ENCODE results near the gene GTF3C1.

- TF ChIP-seq, protein P1, sequence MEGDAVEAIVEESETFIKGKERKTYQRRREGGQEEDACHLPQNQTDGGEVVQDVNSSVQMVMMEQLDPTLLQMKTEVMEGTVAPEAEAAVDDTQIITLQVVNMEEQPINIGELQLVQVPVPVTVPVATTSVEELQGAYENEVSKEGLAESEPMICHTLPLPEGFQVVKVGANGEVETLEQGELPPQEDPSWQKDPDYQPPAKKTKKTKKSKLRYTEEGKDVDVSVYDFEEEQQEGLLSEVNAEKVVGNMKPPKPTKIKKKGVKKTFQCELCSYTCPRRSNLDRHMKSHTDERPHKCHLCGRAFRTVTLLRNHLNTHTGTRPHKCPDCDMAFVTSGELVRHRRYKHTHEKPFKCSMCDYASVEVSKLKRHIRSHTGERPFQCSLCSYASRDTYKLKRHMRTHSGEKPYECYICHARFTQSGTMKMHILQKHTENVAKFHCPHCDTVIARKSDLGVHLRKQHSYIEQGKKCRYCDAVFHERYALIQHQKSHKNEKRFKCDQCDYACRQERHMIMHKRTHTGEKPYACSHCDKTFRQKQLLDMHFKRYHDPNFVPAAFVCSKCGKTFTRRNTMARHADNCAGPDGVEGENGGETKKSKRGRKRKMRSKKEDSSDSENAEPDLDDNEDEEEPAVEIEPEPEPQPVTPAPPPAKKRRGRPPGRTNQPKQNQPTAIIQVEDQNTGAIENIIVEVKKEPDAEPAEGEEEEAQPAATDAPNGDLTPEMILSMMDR (IDR thresholded peaks at IDR 0.05) = no peak
- no peak for TF ChIP-seq POLR2A (IDR thresholded peaks at IDR 0.05)
Observed at GRCh38 chr16:27460213-27460612, 89.5 kb downstream of the GTF3C1 start.

Data from uterus (tissue), 2 donors.